DMS 273 treated with DMSO at 0.1 percent for 48 hours (cell line): ENCODE measurements around the gene TMEM130.

Experiments
- DNase-seq: peaks from one replicate; lab custom pipeline; 2025; lab: John Stamatoyannopoulos, UW

The TMEM130 gene

DNA sequence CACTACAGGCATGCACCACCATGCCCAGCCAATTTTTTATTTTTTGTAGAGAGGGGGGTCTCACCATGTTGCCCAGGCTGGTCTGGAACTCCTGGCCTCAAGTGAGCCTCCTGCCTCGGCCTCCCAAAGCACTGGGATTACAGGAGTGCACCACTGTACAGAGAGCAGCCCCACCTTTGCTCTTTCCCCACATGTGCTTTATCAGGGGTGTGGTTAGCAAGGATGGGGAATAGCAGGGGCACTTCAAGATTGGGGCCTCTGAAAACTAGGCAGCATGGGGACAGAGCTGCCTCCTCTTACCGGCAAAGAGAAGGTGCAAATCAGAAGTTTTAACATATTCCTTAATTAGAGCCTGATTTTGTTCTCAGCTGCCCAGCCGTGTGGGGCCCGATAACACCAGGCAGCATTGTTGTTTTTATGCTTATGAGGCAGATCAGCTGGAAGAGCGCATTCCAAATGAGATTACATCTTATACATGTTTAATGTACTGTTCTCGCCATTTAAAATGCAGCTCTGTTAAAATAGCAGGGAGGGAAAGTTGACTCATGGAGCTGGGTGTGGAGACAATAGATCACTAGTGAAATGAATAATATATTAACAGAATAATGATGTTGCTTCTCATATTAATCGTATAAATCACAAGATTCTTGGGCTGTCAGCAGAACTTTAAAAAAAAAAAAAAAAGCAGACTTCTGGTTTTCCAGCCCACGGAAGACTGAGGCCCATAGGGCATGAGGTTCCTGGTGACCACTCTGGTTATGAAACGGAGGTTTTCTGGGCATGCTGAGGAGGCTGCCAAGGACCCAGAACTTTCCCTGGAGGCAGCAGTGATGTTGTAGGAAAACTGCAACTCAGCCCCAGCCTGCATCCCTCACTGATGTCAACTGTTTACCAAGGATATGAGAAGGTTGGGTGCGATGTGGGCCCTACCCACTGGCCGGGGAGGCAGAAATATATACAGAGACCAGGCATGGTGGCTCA is 62.5 kb downstream of the TMEM130 start:
- DNase-seq, result no peak

DNA sequence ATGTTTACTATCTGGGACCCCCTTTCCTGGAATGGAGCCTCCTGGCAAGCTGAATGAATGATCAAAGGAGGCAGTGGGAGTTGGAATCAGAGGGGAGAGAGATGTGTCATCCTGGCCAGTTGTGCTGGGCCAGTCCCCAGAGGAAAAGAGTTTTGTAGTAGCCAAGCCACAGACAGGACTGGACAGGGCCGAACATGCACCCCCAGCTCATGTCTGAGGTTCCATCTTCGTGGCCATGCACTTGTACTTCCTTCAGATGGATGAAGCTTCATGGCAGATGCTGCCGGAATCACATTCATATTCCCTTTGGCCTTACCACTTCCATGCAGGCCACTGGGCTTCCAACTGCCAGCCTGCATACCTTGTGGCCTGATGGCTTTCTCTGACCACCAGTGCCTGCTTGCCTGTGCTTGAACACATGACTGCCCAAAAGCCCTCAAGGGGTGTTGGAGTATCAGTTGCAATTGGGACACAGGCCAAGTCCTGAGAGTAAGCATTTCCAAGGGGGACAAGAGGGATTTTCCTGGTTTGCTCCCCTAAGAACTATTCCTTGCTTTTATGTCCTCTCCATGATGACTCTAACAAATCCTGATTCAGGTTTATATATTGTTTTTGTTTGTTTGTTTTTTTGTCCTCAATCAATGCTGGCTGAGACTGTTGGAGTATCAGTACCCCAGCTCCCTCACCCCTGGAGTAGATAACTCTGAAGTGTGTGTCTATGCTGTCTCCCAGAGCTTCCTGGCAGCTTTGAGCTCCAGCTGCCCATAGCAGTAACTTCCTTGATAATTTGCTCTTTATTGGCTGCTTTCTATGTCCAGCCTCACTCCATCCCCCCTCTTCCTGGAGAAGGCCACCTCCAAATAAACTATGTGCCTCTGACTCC is 63.6 kb downstream of the TMEM130 start:
- no peak for DNase-seq

DNA sequence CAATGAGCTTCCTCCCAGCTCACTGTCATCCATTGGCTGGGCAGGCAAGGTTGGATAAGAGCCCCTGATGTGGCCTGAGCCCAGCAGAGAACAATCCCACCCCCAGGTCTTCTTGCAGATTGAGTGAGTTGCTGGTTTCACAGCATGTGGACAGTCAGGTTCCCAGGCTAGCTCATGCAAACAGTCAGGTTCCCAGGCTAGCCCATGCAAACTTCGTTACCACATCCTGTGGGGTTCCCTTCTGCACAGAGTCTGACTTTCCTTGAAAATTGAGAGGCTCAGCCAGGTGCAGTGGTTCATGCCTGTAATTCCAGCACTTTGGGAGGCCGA is 67.1 kb downstream of the TMEM130 start:
- DNase-seq, result no peak

DNA sequence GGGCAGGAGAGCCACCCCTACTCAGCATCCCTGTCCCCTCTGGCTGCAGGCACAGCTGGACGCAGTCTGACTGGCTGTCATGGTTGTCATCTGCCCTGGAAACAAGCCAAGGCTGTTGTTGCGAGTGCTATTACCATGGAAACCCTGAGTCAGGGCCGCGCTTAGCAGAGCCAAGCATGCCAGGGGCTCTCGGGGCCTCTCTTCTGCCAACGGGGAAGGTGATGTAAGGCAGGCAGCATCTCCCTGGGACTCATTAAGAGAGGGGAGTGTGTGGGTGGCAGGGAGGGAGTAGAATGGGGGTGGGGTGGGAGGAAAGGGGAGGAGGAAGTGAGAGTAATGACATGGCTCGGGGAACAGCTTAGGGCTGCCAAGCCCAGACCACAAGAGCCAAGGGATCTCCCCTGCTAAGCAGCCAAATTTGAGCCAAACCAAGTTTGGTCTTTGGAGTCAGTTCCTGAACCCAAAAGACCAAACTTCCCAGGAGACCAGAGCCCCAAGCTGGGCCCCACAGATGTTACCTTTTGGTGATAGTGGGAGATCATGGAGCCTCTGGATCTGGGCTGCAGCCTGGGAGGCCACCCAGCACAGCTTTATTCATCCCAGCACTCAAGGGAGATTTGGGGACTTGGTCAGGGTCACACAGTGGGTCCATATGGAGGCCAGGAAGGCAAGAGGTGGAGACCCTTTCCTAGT is 67.6 kb downstream of the TMEM130 start:
- peak; percentile 65 for DNase-seq

DNA sequence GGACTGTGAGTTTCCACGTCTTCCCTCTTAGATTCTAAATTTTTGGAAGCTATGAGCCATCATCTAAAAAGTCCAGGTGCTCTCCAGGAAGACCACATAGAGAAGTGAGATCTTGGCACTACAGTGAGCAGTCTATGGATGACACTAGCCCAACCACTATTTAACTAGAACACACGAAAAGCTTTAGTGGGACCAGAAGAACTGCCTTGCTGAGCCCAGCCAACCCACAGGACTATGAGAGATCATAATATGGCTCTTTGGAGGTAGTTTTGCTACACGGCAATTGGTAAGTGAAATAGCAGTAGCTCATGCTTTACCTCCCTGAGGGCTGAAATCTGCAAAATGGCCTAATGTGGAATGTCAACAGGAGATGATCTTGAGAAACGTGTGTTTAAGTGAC is 68.8 kb downstream of the TMEM130 start:
- DNase-seq, result no peak

DNA sequence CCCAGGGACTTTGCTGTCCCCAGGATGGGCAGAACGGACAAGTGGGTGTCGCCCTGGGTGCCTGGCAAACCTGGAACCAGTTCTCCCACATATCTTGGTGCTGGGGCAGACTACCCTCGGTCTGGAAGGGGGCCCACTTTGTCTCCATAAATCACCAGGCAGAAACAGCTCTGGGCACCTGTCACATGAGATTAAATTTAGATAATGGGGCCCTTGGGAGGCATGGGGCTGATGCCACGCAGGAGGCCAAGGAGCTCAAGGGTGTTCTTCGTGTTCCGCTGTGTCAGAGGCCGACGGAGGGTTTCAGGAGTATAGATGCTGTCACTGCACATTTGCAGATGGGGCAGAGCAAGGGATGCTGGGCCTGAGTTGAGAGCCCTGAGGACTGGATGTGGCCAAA is 72.7 kb downstream of the TMEM130 start:
- DNase-seq, result no peak
